GM23338 (cell line): ENCODE results near the gene XYLT1. TPM values are rescaled to one million over a fixed set of nuclear protein-coding genes. Genes with fewer than 3 reads are reported as not detected.

Experiments used
- ATAC-seq: fragments of 200-7000 bp; cut with Tn5 transposase; 3 replicates; pipeline ENCODE4 v1.9.1; 2020
- DNase-seq: peaks from one replicate; pipeline ENCODE4 v3.0.0-alpha.2; 2015; ENCODE audit warnings: low spot score
- H2AFZ ChIP-seq: fragments of 200-600 bp; sonication (generic); 2 replicates; pipeline ENCODE4 v1.8.0; 2016; ENCODE audit warnings: antibody characterized with exemption, mild to moderate bottlenecking, moderate library complexity
- H3F3A ChIP-seq: fragments of 200-600 bp; sonication (generic); replicated peaks from 2 replicates; pipeline ENCODE4 v1.8.0; 2017; ENCODE audit warnings: antibody characterized with exemption, mixed run types, low read depth
- H3K27ac ChIP-seq: fragments of 200-600 bp; sonication (generic); 2 replicates; pipeline ENCODE4 v1.6.1; 2016; ENCODE audit warnings: low read depth
- H3K27me3 ChIP-seq: fragments of 200-600 bp; sonication (generic); 2 replicates; pipeline ENCODE4 v1.8.0; 2016; ENCODE audit warnings: mild to moderate bottlenecking, mixed run types, moderate library complexity; ENCODE audit not compliant: insufficient read depth
- H3K36me3 ChIP-seq: fragments of 200-600 bp; sonication (generic); 2 replicates; pipeline ENCODE4 v1.8.0; 2016; ENCODE audit warnings: mild to moderate bottlenecking; ENCODE audit not compliant: insufficient read depth
- H3K4me1 ChIP-seq: fragments of 200-600 bp; sonication (generic); 2 replicates; pipeline ENCODE4 v1.8.0; 2016; ENCODE audit warnings: mild to moderate bottlenecking, moderate library complexity; ENCODE audit not compliant: insufficient read depth
- H3K4me2 ChIP-seq: fragments of 200-600 bp; sonication (generic); 2 replicates; pipeline ENCODE4 v1.7.1; 2017; ENCODE audit warnings: mixed run types
- H3K4me3 ChIP-seq: fragments of 200-600 bp; sonication (generic); 2 replicates; pipeline ENCODE4 v1.6.1; 2016; ENCODE audit warnings: mixed run types
- H3K79me2 ChIP-seq: fragments of 200-600 bp; sonication (generic); replicated peaks from 2 replicates; pipeline ENCODE4 v1.8.0; 2017; ENCODE audit warnings: mild to moderate bottlenecking; ENCODE audit not compliant: insufficient read depth
- H3K9me2 ChIP-seq: fragments of 200-600 bp; sonication (generic); 2 replicates; pipeline ENCODE4 v1.8.0; 2017; ENCODE audit not compliant: insufficient read depth
- H4K20me1 ChIP-seq: fragments of 200-600 bp; sonication (generic); replicated peaks from 2 replicates; pipeline ENCODE4 v1.8.0; 2017; ENCODE audit warnings: mild to moderate bottlenecking; ENCODE audit not compliant: insufficient read depth
- H3K27ac Mint-ChIP-seq: 2 replicates; pipeline ENCODE4 v1.8.0; 2020; ENCODE audit warnings: inconsistent platforms, mild to moderate bottlenecking, moderate library complexity, mixed read lengths
- H3K27me3 Mint-ChIP-seq: 3 replicates; pipeline ENCODE4 v1.8.0; 2022; ENCODE audit warnings: low read depth, mild to moderate bottlenecking, moderate library complexity, mixed read lengths, inconsistent platforms; ENCODE audit not compliant: insufficient read depth, poor library complexity
- H3K36me3 Mint-ChIP-seq: 3 replicates; pipeline ENCODE4 v1.8.0; 2021; ENCODE audit warnings: low read depth, mild to moderate bottlenecking, inconsistent platforms, moderate library complexity, mixed read lengths
- H3K4me1 Mint-ChIP-seq: 3 replicates; pipeline ENCODE4 v1.8.0; 2020; ENCODE audit warnings: mild to moderate bottlenecking, inconsistent platforms, mixed read lengths
- H3K4me3 Mint-ChIP-seq: 3 replicates; pipeline ENCODE4 v1.8.0; 2021; ENCODE audit warnings: moderate library complexity, mild to moderate bottlenecking, inconsistent platforms, mixed read lengths
- H3K9me3 Mint-ChIP-seq: 3 replicates; pipeline ENCODE4 v1.8.0; 2020; ENCODE audit warnings: moderate library complexity, mild to moderate bottlenecking, inconsistent platforms, mixed read lengths
- CREB1 ChIP-seq: fragments of 250-450 bp; sonication (Bioruptor Pico); IDR thresholded peaks from 2 replicates; pipeline ENCODE4 v1.5.0; 2020; ENCODE audit warnings: low read depth, mild to moderate bottlenecking, moderate library complexity
- EZH2 ChIP-seq: fragments of 200-600 bp; sonication (generic); IDR thresholded peaks from one replicate; pipeline ENCODE4 v1.8.0; 2017; ENCODE audit warnings: antibody characterized with exemption, mild to moderate bottlenecking, low read depth; ENCODE audit not compliant: unreplicated experiment
- EZH2phosphoT487 ChIP-seq: fragments of 200-600 bp; sonication (generic); IDR thresholded peaks from one replicate; pipeline ENCODE4 v1.8.1; 2018; ENCODE audit warnings: antibody characterized with exemption; ENCODE audit not compliant: unreplicated experiment
- JUNB ChIP-seq: IDR thresholded peaks from one replicate; pipeline ENCODE4 v1.6.1; 2016; ENCODE audit warnings: antibody characterized with exemption; ENCODE audit not compliant: unreplicated experiment
- NANOG ChIP-seq: IDR thresholded peaks from 2 replicates; pipeline ENCODE4 v1.6.1; 2016; ENCODE audit warnings: antibody characterized with exemption, borderline replicate concordance
- POLR2AphosphoS5 ChIP-seq: IDR thresholded peaks from 2 replicates; pipeline ENCODE4 v1.6.1; 2016; ENCODE audit warnings: antibody characterized with exemption, low read depth
- STAT1 ChIP-seq: IDR thresholded peaks from one replicate; pipeline ENCODE4 v1.6.1; 2016; ENCODE audit warnings: antibody characterized with exemption; ENCODE audit not compliant: unreplicated experiment
- ZNF114 ChIP-seq: fragments of 250-450 bp; sonication (Bioruptor Pico); IDR thresholded peaks from 2 replicates; pipeline ENCODE4 v1.5.0; 2020; ENCODE audit warnings: mild to moderate bottlenecking, moderate library complexity
- ZNF331 ChIP-seq: fragments of 250-450 bp; sonication (Bioruptor Pico); IDR thresholded peaks from 2 replicates; pipeline ENCODE4 v1.5.0; 2020; ENCODE audit warnings: low read depth, mild to moderate bottlenecking, moderate library complexity
- polyA plus RNA-seq: library from polyadenylated mRNA; unstranded; fragments of >200 nt; fragmentation: Nextera tagmentation; extraction: Ambion mirVana; gene quantifications from 2 replicates; pipeline ENCODE4 v1.2.1, GENCODE V29; 2016
- total RNA-seq: library from RNA; depleted of rRNA; stranded (reverse); fragments of >200 nt; shearing (Covaris generic); gene quantifications from 2 replicates; pipeline ENCODE4 v1.2.3, GENCODE V29; 2014
- TF ChIP-seq, protein P1 (sequence below): IDR thresholded peaks from one replicate; pipeline ENCODE4 v1.6.1; 2018; ENCODE audit warnings: antibody characterized with exemption; ENCODE audit not compliant: unreplicated experiment
- TF ChIP-seq, protein P2 (sequence below), 2 experiments: fragments of 200-600 bp in 1 of 2; sonication (generic) in 1 of 2; conservative IDR thresholded peaks; 2 replicates each; pipeline versions ENCODE4 v1.5.1 to v1.6.1; 2016 to 2017; ENCODE audit warnings: antibody characterized with exemption in 2 of 2, low read depth in 2 of 2, mild to moderate bottlenecking in 2 of 2, moderate library complexity in 1 of 2
- TF ChIP-seq, protein P3 (sequence below): IDR thresholded peaks from 2 replicates; pipeline ENCODE4 v1.6.1; 2016; ENCODE audit warnings: antibody characterized with exemption
- TF ChIP-seq, protein P4 (sequence below): fragments of 250-450 bp; sonication (Bioruptor Pico); IDR thresholded peaks from 2 replicates; pipeline ENCODE4 v1.5.0; 2020; ENCODE audit warnings: mild to moderate bottlenecking, moderate library complexity

XYLT1 gene
- total and polyA plus RNA-seq, 2 experiments from 2014 or later: 3.5 to 24.7 TPM

DNA sequence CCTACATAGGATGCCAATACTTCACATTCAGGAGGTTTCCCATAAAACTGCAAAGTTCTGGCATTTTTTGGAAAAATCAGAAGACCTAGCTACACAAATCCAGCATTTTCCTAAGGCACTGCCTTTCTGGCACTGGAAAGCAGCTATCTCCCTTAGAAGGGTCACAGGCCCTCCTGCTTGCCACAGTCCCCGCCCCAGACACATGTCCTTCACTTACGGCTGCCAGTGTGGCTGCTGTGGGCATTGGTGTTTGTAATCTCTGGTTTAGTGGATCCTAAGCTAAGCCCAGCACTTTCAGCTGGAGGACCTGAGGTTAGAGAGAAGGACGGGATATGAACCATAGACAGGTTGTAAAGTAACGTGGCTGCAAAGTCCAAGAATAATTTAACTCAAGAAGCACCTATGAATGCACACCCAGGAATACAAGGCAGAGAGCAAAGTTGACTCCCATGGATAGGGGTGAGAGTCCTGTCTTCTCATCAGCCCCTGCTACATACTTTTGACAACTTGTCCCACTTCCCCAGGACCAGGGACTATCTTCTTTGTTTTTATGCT is 100.0 kb downstream of the XYLT1 start:
- ATAC-seq (no peak), DNase-seq (no peak)
- peaks cover 73% of the 10 kb centered on the region for H3K79me2 ChIP-seq
- Mint-ChIP-seq H3K27me3 (peaks cover 6% of the 10 kb centered on the region), H3K9me3 (no peaks in the 10 kb centered on the region), H3K36me3 (no peaks in the 10 kb centered on the region), H3K4me1 (peaks cover 72% of the 10 kb centered on the region), H3K27ac (no peak overlapping the region), H3K4me3 (no peak overlapping the region)
- no peaks in the 10 kb centered on the region for H3K27me3 ChIP-seq
- TF ChIP-seq POLR2AphosphoS5 (no peak), JUNB (no peak), ZNF114 (no peak), EZH2phosphoT487 (no peak), ZNF331 (CRISPR knock-in tag) (no peak), EZH2 (no peak), CREB1 (CRISPR knock-in tag) (no peak), STAT1 (no peak), NANOG (no peak)
- TF ChIP-seq, protein P1, sequence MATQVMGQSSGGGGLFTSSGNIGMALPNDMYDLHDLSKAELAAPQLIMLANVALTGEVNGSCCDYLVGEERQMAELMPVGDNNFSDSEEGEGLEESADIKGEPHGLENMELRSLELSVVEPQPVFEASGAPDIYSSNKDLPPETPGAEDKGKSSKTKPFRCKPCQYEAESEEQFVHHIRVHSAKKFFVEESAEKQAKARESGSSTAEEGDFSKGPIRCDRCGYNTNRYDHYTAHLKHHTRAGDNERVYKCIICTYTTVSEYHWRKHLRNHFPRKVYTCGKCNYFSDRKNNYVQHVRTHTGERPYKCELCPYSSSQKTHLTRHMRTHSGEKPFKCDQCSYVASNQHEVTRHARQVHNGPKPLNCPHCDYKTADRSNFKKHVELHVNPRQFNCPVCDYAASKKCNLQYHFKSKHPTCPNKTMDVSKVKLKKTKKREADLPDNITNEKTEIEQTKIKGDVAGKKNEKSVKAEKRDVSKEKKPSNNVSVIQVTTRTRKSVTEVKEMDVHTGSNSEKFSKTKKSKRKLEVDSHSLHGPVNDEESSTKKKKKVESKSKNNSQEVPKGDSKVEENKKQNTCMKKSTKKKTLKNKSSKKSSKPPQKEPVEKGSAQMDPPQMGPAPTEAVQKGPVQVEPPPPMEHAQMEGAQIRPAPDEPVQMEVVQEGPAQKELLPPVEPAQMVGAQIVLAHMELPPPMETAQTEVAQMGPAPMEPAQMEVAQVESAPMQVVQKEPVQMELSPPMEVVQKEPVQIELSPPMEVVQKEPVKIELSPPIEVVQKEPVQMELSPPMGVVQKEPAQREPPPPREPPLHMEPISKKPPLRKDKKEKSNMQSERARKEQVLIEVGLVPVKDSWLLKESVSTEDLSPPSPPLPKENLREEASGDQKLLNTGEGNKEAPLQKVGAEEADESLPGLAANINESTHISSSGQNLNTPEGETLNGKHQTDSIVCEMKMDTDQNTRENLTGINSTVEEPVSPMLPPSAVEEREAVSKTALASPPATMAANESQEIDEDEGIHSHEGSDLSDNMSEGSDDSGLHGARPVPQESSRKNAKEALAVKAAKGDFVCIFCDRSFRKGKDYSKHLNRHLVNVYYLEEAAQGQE: no peak
- TF ChIP-seq, protein P2, sequence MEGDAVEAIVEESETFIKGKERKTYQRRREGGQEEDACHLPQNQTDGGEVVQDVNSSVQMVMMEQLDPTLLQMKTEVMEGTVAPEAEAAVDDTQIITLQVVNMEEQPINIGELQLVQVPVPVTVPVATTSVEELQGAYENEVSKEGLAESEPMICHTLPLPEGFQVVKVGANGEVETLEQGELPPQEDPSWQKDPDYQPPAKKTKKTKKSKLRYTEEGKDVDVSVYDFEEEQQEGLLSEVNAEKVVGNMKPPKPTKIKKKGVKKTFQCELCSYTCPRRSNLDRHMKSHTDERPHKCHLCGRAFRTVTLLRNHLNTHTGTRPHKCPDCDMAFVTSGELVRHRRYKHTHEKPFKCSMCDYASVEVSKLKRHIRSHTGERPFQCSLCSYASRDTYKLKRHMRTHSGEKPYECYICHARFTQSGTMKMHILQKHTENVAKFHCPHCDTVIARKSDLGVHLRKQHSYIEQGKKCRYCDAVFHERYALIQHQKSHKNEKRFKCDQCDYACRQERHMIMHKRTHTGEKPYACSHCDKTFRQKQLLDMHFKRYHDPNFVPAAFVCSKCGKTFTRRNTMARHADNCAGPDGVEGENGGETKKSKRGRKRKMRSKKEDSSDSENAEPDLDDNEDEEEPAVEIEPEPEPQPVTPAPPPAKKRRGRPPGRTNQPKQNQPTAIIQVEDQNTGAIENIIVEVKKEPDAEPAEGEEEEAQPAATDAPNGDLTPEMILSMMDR (conservative IDR thresholded peaks at IDR 0.05; ENCODE audit: low read depth in 2 of 2): no peak
- TF ChIP-seq, protein P3, sequence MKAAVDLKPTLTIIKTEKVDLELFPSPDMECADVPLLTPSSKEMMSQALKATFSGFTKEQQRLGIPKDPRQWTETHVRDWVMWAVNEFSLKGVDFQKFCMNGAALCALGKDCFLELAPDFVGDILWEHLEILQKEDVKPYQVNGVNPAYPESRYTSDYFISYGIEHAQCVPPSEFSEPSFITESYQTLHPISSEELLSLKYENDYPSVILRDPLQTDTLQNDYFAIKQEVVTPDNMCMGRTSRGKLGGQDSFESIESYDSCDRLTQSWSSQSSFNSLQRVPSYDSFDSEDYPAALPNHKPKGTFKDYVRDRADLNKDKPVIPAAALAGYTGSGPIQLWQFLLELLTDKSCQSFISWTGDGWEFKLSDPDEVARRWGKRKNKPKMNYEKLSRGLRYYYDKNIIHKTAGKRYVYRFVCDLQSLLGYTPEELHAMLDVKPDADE: no peak
- TF ChIP-seq, protein P4, sequence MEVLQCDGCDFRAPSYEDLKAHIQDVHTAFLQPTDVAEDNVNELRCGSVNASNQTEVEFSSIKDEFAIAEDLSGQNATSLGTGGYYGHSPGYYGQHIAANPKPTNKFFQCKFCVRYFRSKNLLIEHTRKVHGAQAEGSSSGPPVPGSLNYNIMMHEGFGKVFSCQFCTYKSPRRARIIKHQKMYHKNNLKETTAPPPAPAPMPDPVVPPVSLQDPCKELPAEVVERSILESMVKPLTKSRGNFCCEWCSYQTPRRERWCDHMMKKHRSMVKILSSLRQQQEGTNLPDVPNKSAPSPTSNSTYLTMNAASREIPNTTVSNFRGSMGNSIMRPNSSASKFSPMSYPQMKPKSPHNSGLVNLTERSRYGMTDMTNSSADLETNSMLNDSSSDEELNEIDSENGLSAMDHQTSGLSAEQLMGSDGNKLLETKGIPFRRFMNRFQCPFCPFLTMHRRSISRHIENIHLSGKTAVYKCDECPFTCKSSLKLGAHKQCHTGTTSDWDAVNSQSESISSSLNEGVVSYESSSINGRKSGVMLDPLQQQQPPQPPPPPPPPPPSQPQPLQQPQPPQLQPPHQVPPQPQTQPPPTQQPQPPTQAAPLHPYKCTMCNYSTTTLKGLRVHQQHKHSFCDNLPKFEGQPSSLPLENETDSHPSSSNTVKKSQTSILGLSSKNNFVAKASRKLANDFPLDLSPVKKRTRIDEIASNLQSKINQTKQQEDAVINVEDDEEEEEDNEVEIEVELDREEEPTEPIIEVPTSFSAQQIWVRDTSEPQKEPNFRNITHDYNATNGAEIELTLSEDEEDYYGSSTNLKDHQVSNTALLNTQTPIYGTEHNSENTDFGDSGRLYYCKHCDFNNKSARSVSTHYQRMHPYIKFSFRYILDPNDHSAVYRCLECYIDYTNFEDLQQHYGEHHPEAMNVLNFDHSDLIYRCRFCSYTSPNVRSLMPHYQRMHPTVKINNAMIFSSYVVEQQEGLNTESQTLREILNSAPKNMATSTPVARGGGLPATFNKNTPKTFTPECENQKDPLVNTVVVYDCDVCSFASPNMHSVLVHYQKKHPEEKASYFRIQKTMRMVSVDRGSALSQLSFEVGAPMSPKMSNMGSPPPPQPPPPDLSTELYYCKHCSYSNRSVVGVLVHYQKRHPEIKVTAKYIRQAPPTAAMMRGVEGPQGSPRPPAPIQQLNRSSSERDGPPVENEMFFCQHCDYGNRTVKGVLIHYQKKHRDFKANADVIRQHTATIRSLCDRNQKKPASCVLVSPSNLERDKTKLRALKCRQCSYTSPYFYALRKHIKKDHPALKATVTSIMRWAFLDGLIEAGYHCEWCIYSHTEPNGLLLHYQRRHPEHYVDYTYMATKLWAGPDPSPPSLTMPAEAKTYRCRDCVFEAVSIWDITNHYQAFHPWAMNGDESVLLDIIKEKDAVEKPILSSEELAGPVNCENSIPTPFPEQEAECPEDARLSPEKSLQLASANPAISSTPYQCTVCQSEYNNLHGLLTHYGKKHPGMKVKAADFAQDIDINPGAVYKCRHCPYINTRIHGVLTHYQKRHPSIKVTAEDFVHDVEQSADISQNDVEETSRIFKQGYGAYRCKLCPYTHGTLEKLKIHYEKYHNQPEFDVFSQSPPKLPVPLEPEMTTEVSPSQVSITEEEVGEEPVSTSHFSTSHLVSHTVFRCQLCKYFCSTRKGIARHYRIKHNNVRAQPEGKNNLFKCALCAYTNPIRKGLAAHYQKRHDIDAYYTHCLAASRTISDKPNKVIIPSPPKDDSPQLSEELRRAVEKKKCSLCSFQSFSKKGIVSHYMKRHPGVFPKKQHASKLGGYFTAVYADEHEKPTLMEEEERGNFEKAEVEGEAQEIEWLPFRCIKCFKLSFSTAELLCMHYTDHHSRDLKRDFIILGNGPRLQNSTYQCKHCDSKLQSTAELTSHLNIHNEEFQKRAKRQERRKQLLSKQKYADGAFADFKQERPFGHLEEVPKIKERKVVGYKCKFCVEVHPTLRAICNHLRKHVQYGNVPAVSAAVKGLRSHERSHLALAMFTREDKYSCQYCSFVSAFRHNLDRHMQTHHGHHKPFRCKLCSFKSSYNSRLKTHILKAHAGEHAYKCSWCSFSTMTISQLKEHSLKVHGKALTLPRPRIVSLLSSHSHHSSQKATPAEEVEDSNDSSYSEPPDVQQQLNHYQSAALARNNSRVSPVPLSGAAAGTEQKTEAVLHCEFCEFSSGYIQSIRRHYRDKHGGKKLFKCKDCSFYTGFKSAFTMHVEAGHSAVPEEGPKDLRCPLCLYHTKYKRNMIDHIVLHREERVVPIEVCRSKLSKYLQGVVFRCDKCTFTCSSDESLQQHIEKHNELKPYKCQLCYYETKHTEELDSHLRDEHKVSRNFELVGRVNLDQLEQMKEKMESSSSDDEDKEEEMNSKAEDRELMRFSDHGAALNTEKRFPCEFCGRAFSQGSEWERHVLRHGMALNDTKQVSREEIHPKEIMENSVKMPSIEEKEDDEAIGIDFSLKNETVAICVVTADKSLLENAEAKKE: no peak
- H3K9me2 ChIP-seq: 0 out of 2 replicates have a peak, but pooled peaks cover 4% of the 10 kb centered on the region
- H2AFZ ChIP-seq: no peak overlapping the region
- H4K20me1 ChIP-seq: no peaks in the 10 kb centered on the region
- H3F3A ChIP-seq: 0 out of 2 replicates have a peak, but pooled peaks cover 2% of the 10 kb centered on the region
- no peaks in the 10 kb centered on the region for H3K36me3 ChIP-seq
- H3K4me1 ChIP-seq: peaks cover 50% of the 10 kb centered on the region
- H3K27ac ChIP-seq: no peak overlapping the region
- H3K4me3 ChIP-seq: no peak overlapping the region
- H3K4me2 ChIP-seq: no peak overlapping the region
